RWPE2 (cell line): ENCODE data around the gene SRGAP2.
"Not testable (repeated sequence)": the region's sequence is repeated elsewhere in the genome, so short reads cannot be mapped to it uniquely, and the experiment has no call there.

Experiments used
- ATAC-seq: fragments of 200-7000 bp; cut with Tn5 transposase; 3 replicates; pipeline ENCODE4 v1.9.1; 2021; ENCODE audit warnings: low read depth
- DNase-seq: peaks from one replicate; pipeline ENCODE4 v3.0.0-alpha.2; 2020; ENCODE audit warnings: low spot score
- H3K27ac ChIP-seq: fragments of 450-650 bp; 2 replicates; pipeline ENCODE4 v1.5.1; 2017; ENCODE audit warnings: mild to moderate bottlenecking; ENCODE audit not compliant: poor library complexity, severe bottlenecking
- H3K27me3 ChIP-seq: fragments of 250-450 bp; sonication (Bioruptor Pico); 2 replicates; pipeline ENCODE4 v1.5.1; 2021; ENCODE audit warnings: mild to moderate bottlenecking, moderate library complexity; ENCODE audit not compliant: insufficient read depth, poor library complexity, severe bottlenecking
- H3K36me3 ChIP-seq: fragments of 250-450 bp; sonication (Bioruptor Pico); 2 replicates; pipeline ENCODE4 v1.5.1; 2020; ENCODE audit warnings: low read depth, mild to moderate bottlenecking, moderate library complexity
- H3K4me1 ChIP-seq: fragments of 250-450 bp; sonication (Bioruptor Pico); 2 replicates; pipeline ENCODE4 v1.5.1; 2021; ENCODE audit warnings: mild to moderate bottlenecking, moderate library complexity; ENCODE audit not compliant: insufficient read depth, poor library complexity, severe bottlenecking
- H3K4me3 ChIP-seq: fragments of 250-450 bp; sonication (Bioruptor Pico); 2 replicates; pipeline ENCODE4 v1.5.1; 2021; ENCODE audit warnings: mild to moderate bottlenecking, moderate library complexity; ENCODE audit not compliant: severe bottlenecking
- H3K9me3 ChIP-seq: fragments of 250-450 bp; sonication (Bioruptor Pico); 2 replicates; pipeline ENCODE4 v1.5.1; 2021; ENCODE audit warnings: mild to moderate bottlenecking, moderate library complexity; ENCODE audit not compliant: severe bottlenecking
- TF ChIP-seq, protein P1 (sequence below): fragments of 450-650 bp; IDR thresholded peaks from one replicate; pipeline ENCODE4 v1.5.1; 2017; ENCODE audit warnings: mild to moderate bottlenecking, moderate library complexity; ENCODE audit not compliant: poor library complexity, severe bottlenecking

The SRGAP2 gene

DNA sequence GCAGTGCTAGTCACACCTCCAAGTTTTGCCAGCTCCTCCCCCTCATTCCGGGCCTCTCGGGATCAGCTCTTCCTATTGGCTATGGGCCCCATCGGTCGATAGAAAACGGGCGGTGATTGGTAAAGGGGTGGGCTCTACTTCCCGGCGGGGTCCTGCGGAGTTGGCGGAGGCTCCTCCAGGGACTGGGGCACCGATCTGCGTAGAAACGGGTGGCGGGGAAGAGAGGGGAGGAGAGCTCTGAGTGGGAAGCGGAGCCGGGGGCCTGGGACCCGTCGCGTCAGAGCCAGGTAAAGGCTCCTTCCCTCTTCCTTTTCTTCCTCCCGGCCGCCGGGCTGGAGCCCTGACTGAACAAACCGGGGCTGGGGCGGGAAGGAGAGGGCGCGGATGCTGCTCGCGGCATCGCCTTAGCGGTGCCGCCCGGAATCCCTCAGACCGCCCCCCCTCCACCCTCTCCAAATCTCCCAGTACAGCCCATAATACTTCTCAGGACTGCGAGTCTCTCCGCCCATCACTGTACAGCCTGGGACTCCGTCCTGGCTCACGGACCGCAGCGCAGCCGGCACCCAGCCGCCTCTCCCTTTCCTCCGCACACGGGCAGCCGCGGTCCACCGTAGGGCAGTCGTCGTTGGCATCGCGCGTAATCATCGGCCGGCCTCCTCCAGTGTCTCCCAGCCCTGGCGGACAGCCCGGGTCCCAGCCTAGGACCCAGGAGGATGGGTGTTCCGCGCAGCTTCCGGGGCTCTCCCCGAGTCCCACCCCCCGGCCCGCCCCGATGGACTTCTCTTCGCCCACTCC lies at the start of gene SRGAP2:
Gene SRGAP2, plus strand, starts transcription at position 178 of the 795 bp plus-strand sequence. CDS start 2,430 bp downstream, outside the sequence.
- not testable (repeated sequence) for H3K4me1 ChIP-seq, H3K4me3 ChIP-seq, H3K9me3 ChIP-seq, H3K36me3 ChIP-seq, H3K27ac ChIP-seq, H3K27me3 ChIP-seq
- DNase-seq: peak; percentile 74
- peak; percentile 66 for ATAC-seq

GRCh38 chr1:206167350-206168029 lies 35.9 kb upstream of the SRGAP2 start:
- not testable (repeated sequence) for H3K9me3 ChIP-seq, H3K4me1 ChIP-seq, H3K4me3 ChIP-seq, DNase-seq, H3K27me3 ChIP-seq, H3K27ac ChIP-seq, H3K36me3 ChIP-seq
- peak; percentile 76 for ATAC-seq

DNA sequence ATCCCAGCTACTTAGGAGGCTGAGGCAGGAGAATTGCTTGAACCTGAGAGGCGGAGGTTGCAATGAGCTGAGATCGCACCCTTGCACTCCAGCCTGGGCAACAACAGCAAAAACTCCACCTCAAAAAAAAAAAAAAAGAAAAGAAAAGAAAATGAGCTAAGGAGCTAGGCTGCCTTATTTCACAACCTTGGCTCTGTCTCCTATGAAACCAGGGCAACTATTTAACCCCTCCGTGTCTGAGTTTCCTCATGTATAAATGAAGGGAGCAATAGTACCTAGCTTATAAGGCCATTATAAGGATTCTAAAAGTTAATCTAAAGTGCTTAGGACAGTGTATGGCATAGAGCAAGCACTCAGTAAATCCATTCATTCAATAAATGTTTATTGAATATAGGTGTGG lies 33.5 kb upstream of the SRGAP2 start:
- H3K27me3 ChIP-seq, ATAC-seq, H3K27ac ChIP-seq, DNase-seq, H3K9me3 ChIP-seq, H3K36me3 ChIP-seq, H3K4me1 ChIP-seq, H3K4me3 ChIP-seq: not testable (repeated sequence)

GRCh38 chr1:206173110-206173719 lies 30.1 kb upstream of the SRGAP2 start:
- H3K27me3 ChIP-seq, H3K27ac ChIP-seq, ATAC-seq, DNase-seq, H3K9me3 ChIP-seq, H3K4me1 ChIP-seq, H3K36me3 ChIP-seq, H3K4me3 ChIP-seq: not testable (repeated sequence)

DNA sequence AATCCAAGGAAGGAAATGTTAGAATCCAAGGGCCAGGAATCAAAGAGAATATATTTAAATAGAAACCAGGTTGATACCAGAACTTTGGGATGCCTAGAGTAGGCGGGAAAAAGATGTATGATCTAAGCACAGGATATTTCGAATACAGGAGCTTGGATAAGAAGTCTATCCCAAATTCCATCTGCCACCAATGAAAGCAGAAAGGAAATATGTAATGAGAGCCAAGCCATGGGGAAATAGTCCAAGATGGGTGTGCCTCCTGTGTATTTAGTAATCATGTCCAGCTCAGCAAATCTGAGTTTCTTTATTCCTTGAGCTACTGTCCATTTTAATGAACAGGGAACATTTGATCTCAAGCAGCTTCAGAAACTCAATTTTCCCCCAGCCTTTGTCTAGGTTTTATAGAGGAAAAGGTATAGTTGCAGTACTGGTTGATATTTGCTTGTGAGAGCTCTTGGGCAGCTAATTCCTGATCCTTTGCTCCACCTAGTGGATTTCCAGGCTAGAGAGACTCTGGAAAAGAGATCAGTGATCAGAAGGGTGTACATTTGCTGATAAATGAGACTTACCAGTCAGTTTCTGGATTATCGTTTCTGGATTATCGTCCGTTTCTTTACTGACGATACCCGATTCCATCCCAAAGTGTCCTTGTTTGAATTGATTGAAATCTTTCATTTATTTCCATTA lies 29.0 kb upstream of the SRGAP2 start:
- H3K4me1 ChIP-seq, H3K27me3 ChIP-seq, H3K4me3 ChIP-seq, H3K36me3 ChIP-seq, DNase-seq, H3K27ac ChIP-seq, H3K9me3 ChIP-seq: not testable (repeated sequence)
- ATAC-seq: 0 out of 3 replicates have a peak, but pooled peaks have one; percentile 24
- TF ChIP-seq, protein P1, sequence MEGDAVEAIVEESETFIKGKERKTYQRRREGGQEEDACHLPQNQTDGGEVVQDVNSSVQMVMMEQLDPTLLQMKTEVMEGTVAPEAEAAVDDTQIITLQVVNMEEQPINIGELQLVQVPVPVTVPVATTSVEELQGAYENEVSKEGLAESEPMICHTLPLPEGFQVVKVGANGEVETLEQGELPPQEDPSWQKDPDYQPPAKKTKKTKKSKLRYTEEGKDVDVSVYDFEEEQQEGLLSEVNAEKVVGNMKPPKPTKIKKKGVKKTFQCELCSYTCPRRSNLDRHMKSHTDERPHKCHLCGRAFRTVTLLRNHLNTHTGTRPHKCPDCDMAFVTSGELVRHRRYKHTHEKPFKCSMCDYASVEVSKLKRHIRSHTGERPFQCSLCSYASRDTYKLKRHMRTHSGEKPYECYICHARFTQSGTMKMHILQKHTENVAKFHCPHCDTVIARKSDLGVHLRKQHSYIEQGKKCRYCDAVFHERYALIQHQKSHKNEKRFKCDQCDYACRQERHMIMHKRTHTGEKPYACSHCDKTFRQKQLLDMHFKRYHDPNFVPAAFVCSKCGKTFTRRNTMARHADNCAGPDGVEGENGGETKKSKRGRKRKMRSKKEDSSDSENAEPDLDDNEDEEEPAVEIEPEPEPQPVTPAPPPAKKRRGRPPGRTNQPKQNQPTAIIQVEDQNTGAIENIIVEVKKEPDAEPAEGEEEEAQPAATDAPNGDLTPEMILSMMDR: peak; percentile 12

DNA sequence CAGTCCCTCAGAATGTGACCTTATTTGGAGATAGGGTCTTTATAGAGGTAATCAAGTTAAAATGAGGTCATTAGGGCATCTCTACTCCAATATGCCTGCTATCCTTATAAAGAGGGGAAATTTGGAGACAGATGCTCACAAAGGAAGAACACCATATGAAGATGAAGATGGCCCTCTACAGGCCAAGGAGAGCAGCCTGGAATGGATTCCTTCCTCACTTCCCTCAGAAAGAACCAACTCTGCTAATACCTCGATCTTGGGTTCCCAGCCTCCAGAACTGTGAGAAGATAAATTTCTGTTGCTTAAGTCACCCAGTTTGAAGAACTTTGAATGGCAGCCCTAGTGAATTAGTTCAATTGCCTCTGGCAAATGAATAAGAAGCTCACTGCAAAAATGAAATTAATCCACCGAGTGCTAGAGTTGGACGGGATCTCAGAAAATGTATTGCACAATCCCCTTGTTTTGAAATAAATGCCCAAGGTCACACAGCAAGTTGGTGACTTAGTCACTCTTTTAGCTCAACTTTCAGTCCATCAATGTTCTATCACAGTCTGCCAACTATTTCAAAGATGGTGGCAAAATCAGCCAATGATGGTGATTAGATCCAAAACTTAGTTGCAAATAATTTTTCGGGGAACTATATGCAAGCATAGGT lies 27.8 kb upstream of the SRGAP2 start:
- not testable (repeated sequence) for H3K36me3 ChIP-seq, H3K27me3 ChIP-seq, H3K4me1 ChIP-seq, H3K9me3 ChIP-seq, DNase-seq, H3K4me3 ChIP-seq
- peak; percentile 8 for ATAC-seq
- H3K27ac ChIP-seq: peak overlapping the region; percentile 46

GRCh38 chr1:206176114-206176502 lies 27.2 kb upstream of the SRGAP2 start:
- not testable (repeated sequence) for H3K4me1 ChIP-seq, H3K4me3 ChIP-seq, H3K27ac ChIP-seq, H3K36me3 ChIP-seq, H3K27me3 ChIP-seq, H3K9me3 ChIP-seq
- DNase-seq: peak; percentile 79
- ATAC-seq: peak; percentile 98

- H3K36me3 ChIP-seq, ATAC-seq: not testable (repeated sequence)
These were observed 25.0 kb upstream of the SRGAP2 start for GRCh38 chr1:206178061-206178989.

DNA sequence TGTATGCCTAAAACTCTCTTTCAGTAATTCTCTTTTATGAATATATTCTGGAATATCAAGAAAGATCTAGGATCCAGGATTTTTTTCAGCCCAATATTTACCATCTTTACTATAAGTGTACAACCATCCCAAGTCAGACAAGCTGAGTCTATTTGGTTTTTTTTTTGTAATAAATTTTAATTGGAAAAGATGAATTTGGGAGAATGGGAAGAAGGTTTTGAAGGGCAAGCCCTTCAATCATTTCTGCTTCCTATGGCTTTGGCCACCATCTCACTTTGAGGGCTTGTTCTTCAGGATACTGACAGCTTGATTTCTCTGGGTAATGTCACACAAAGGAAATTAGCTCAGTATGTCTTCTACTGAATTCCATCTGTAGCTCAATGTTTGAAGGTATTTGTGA lies 23.7 kb upstream of the SRGAP2 start:
- H3K4me1 ChIP-seq, DNase-seq, H3K27me3 ChIP-seq, H3K4me3 ChIP-seq, H3K27ac ChIP-seq, ATAC-seq, H3K36me3 ChIP-seq, H3K9me3 ChIP-seq: not testable (repeated sequence)

More at GRCh38 chr1:206178061-206178989, 25.0 kb upstream of the SRGAP2 start:
- H3K27me3 ChIP-seq, DNase-seq, H3K4me1 ChIP-seq, H3K4me3 ChIP-seq, H3K27ac ChIP-seq, H3K9me3 ChIP-seq: not testable (repeated sequence)
